Glutamatergic neuron (in vitro differentiated cells): Measurements from ENCODE around the gene PRODH2. TPM values are rescaled to one million over a fixed set of nuclear protein-coding genes. Genes with fewer than 3 reads are reported as not detected.

ENCODE experiments used
- DNase-seq: peaks from one replicate; pipeline ENCODE4 v3.0.0; 2022
- H3K27ac Mint-ChIP-seq: one replicate; pipeline ENCODE4 v1.8.0; 2020; ENCODE audit warnings: mild to moderate bottlenecking, mixed read lengths, inconsistent platforms; ENCODE audit not compliant: unreplicated experiment
- H3K27me3 Mint-ChIP-seq: one replicate; pipeline ENCODE4 v1.8.0; 2020; ENCODE audit warnings: mild to moderate bottlenecking, moderate library complexity, mixed read lengths, inconsistent platforms; ENCODE audit not compliant: unreplicated experiment
- H3K36me3 Mint-ChIP-seq: one replicate; pipeline ENCODE4 v1.8.0; 2020; ENCODE audit warnings: mild to moderate bottlenecking, mixed read lengths, inconsistent platforms; ENCODE audit not compliant: unreplicated experiment
- H3K4me1 Mint-ChIP-seq: one replicate; pipeline ENCODE4 v1.8.0; 2020; ENCODE audit warnings: mild to moderate bottlenecking, low read depth, mixed read lengths, inconsistent platforms; ENCODE audit not compliant: unreplicated experiment
- H3K4me3 Mint-ChIP-seq: one replicate; pipeline ENCODE4 v1.8.0; 2020; ENCODE audit warnings: mild to moderate bottlenecking, mixed read lengths, inconsistent platforms; ENCODE audit not compliant: unreplicated experiment
- H3K9me3 Mint-ChIP-seq: one replicate; pipeline ENCODE4 v1.8.0; 2020; ENCODE audit warnings: mild to moderate bottlenecking, moderate library complexity, mixed read lengths, inconsistent platforms; ENCODE audit not compliant: unreplicated experiment
- total RNA-seq: library from RNA; stranded (reverse); fragmentation: NEBNext Ultra II Directional; extraction: Animal tissue kit (Norgen Biotek cat#: 25700); gene quantifications from one replicate; pipeline ENCODE4 v1.2.1, GENCODE V29; 2021; ENCODE audit not compliant: unreplicated experiment
- TF ChIP-seq, protein P1 (sequence below): fragments of 200-600 bp; sonication (generic); IDR thresholded peaks from one replicate; pipeline ENCODE4 v1.5.0; 2021; ENCODE audit not compliant: partially characterized antibody, unreplicated experiment

Gene PRODH2
- total RNA-seq, 1 donor from 2014 or later = 0.64 TPM

DNA sequence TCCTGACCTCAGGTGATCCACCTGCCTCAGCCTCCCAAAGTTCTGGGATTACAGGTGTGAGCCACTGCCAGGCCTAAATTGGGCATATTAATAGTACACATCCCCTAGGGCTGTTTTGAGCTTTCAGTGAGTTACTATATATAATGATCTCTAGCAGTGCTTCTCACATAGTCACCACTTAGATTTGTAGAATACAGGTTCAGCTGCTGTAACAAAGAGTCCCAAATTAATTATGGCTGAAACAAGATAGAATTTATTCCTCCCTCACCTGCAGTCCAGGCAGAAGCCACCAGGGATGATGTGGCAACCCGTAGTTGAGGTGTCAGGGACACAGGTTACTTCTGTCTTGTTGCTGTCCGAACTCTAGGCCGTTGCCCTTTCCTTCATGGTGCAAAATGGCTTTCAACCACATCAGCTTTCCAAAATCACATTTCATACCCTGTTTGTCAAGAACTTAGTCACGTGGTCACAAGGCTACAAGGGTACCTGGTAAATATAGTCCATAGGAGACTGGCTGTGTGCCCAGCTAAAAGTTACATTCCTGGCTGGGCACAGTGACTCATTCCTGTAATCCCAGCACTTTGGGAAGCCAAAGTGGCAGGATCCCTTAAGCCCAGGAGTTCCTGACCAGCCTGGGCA is 51.8 kb downstream of the PRODH2 start:
- Mint-ChIP-seq H3K27me3 (peaks cover 8% of the 10 kb centered on the region), H3K4me3 (no peak overlapping the region), H3K4me1 (peaks cover 9% of the 10 kb centered on the region), H3K36me3 (no peaks in the 10 kb centered on the region), H3K27ac (no peak overlapping the region), H3K9me3 (peaks cover 10% of the 10 kb centered on the region)
- no peak for DNase-seq
- TF ChIP-seq, protein P1, sequence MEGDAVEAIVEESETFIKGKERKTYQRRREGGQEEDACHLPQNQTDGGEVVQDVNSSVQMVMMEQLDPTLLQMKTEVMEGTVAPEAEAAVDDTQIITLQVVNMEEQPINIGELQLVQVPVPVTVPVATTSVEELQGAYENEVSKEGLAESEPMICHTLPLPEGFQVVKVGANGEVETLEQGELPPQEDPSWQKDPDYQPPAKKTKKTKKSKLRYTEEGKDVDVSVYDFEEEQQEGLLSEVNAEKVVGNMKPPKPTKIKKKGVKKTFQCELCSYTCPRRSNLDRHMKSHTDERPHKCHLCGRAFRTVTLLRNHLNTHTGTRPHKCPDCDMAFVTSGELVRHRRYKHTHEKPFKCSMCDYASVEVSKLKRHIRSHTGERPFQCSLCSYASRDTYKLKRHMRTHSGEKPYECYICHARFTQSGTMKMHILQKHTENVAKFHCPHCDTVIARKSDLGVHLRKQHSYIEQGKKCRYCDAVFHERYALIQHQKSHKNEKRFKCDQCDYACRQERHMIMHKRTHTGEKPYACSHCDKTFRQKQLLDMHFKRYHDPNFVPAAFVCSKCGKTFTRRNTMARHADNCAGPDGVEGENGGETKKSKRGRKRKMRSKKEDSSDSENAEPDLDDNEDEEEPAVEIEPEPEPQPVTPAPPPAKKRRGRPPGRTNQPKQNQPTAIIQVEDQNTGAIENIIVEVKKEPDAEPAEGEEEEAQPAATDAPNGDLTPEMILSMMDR = no peak

DNA sequence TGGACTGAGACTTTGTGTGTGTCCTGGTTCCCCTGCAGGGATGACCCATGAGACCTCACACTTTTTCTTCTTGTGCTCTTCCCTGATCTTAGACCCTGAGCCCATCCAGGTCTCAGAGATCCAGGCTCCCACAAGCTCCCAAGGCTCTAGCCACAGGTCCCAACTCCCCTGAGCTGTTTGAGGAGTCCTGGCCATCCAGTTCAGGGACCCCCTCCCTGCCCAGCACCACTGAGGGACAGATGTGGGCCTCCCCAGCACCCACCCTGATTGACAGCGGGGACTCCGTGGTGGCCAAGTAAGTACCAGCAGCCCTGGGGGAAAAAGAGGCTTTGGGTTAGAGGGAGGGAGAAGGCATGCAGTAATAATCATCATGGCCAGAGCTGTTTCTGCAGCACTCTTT is 52.9 kb downstream of the PRODH2 start:
- peak overlapping the region; percentile 62 for H3K27ac Mint-ChIP-seq
- peaks cover 11% of the 10 kb centered on the region for H3K27me3 Mint-ChIP-seq
- peak overlapping the region; percentile 92 for H3K4me3 Mint-ChIP-seq
- peaks cover 13% of the 10 kb centered on the region for H3K9me3 Mint-ChIP-seq
- TF ChIP-seq, protein P1 = no peak
- DNase-seq = no peak
- no peaks in the 10 kb centered on the region for H3K36me3 Mint-ChIP-seq
- H3K4me1 Mint-ChIP-seq = peaks cover 13% of the 10 kb centered on the region

DNA sequence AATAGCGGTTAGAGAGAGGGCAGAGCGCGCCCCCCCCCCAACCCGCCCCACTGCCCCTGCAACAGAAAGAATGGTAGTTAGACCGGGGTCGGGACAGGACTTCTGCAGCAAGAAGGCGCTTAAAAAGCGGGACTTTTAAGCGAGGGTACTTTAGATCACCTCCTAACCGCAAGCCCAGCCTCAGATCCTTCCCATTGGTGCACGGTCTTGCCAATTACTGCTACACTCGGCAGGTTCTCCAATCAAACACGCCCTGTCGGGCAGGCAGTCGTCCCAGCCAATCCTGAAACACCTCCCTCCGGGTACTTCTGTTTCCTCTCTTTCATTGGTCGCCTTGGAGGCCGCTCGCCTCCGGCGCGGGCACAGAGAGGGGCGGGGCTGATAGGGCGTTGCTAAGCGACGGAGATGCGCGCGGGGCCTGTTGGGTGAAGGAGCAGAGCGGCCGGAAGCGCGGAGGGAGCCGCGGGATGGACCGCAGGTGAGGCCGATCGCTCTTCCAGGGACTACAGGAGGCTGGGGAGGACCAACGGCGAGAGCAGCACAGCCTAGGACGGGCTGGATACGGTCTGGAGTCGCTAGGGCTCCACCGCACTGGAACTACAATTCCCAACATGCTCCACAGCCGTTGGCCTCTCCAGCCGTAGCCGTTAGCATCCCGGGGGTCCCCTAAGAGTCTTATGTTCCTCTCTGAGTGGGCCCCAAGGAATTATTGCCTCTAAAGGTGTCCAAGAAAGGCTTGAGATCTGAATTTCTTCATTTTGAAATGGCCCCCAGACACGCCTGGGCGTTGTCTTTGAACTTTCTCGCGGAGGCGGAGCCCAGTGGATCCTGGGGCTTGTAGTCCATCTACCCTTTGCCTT is 54.7 kb downstream of the PRODH2 start, which contains the start of gene PROSER3:
TSS of gene PROSER3 (plus strand) at position 428 of the 860 bp plus-strand sequence. CDS start at position 468, 40 bp downstream.
- TF ChIP-seq, protein P1 = no peak
- Mint-ChIP-seq H3K4me3 (peak within 1 kb of the TSS; percentile 92), H3K4me1 (peaks cover 14% of the 10 kb centered on the region), H3K36me3 (no peaks in the 10 kb centered on the region), H3K27ac (peak within 1 kb of the TSS; percentile 95), H3K27me3 (peaks cover 18% of the 10 kb centered on the region), H3K9me3 (peaks cover 13% of the 10 kb centered on the region)
- peak; percentile 98 for DNase-seq

DNA sequence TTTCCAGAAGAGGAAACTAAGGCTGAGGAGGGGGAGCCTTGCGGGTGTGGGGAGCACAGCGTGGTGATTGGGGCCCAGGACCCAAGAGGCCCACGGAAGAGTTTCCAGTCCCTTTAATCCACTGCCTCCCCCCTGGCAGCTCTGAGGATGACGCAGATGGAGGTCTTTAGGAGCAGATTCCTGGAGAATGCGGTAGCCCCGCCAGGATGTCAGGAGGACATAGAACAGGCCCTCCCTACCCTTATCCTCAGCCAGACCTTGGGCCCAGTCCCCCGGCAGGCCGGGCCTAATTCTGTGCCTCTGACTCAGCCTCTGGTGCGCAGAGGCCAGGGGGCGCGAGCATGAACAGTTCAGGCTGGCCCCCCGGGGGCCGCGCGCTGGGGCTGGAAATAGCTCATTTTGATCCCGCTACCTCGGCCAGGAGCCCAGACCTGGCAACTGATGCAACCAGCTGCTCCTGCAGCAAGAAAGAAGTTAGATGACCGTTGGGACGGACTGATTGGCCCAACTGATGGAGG is 55.4 kb downstream of the PRODH2 start:
- Mint-ChIP-seq H3K27ac (peak overlapping the region; percentile 95), H3K9me3 (peaks cover 13% of the 10 kb centered on the region), H3K27me3 (peaks cover 18% of the 10 kb centered on the region), H3K4me1 (peaks cover 14% of the 10 kb centered on the region), H3K4me3 (peak overlapping the region; percentile 92), H3K36me3 (no peaks in the 10 kb centered on the region)
- peak; percentile 67 for DNase-seq
- TF ChIP-seq, protein P1 = no peak
